ENCODE data around the gene NEU2. TPM values are rescaled to one million over a fixed set of nuclear protein-coding genes. Genes with fewer than 3 reads are reported as not detected.

NEU2 gene
- total RNA-seq = not detected
- 0 reads per million in 2 donors for total RNA-seq

GRCh38 chr2:233032551-233033320 is at the start of gene NEU2:
NEU2 (plus strand) TSS chr2:233032672; CDS start chr2:233032672, 0 bp downstream.
- no peaks in the 10 kb centered on the region for H3K36me3 Mint-ChIP-seq (ENCODE audit: low read depth)
- H3K27ac Mint-ChIP-seq = no peak within 1 kb of the TSS
- no peaks in the 10 kb centered on the region for H3K27me3 Mint-ChIP-seq
- H3K4me1 Mint-ChIP-seq = no peaks in the 10 kb centered on the region
- H3K4me3 Mint-ChIP-seq = no peak within 1 kb of the TSS
- no peak for DNase-seq
- no peaks in the 10 kb centered on the region for H3K9me3 ChIP-seq (ENCODE audit: control insufficient read depth, low read length, poor library complexity, severe bottlenecking)
- no peak for ATAC-seq

- H3K9me3 ChIP-seq (ENCODE audit: control insufficient read depth, low read length, poor library complexity, severe bottlenecking) = no peaks in the 10 kb centered on the region
- ATAC-seq (no peak), DNase-seq (no peak)
- peaks cover 6% of the 10 kb centered on the region for H3K36me3 Mint-ChIP-seq (ENCODE audit: low read depth)
- H3K4me1 Mint-ChIP-seq = no peaks in the 10 kb centered on the region
- H3K4me3 Mint-ChIP-seq = no peak overlapping the region
- peaks cover 55% of the 10 kb centered on the region for H3K27me3 Mint-ChIP-seq
- no peak overlapping the region for H3K27ac Mint-ChIP-seq
Observed at GRCh38 chr2:232982926-232983668, 49.4 kb upstream of the NEU2 start.

GRCh38 chr2:232983669-232984140 is 48.8 kb upstream of the NEU2 start:
- no peaks in the 10 kb centered on the region for H3K9me3 ChIP-seq (ENCODE audit: control insufficient read depth, low read length, poor library complexity, severe bottlenecking)
- ATAC-seq = no peak
- DNase-seq = no peak
- Mint-ChIP-seq H3K36me3 (ENCODE audit: low read depth) (peaks cover 6% of the 10 kb centered on the region), H3K27ac (no peak overlapping the region), H3K27me3 (peaks cover 61% of the 10 kb centered on the region), H3K4me1 (no peaks in the 10 kb centered on the region), H3K4me3 (no peak overlapping the region)

- no peaks in the 10 kb centered on the region for H3K9me3 ChIP-seq (ENCODE audit: control insufficient read depth, low read length, poor library complexity, severe bottlenecking)
- peaks cover 57% of the 10 kb centered on the region for H3K27me3 Mint-ChIP-seq
- H3K4me3 Mint-ChIP-seq = no peak overlapping the region
- H3K36me3 Mint-ChIP-seq (ENCODE audit: low read depth) = peaks cover 6% of the 10 kb centered on the region
- no peak for DNase-seq
- no peak overlapping the region for H3K27ac Mint-ChIP-seq
- no peak for ATAC-seq
- no peaks in the 10 kb centered on the region for H3K4me1 Mint-ChIP-seq
Observed at GRCh38 chr2:232984451-232985207, 47.8 kb upstream of the NEU2 start.

- Mint-ChIP-seq H3K27me3 (peaks cover 46% of the 10 kb centered on the region), H3K4me1 (no peaks in the 10 kb centered on the region), H3K36me3 (ENCODE audit: low read depth) (peaks cover 6% of the 10 kb centered on the region), H3K27ac (no peak overlapping the region), H3K4me3 (no peak overlapping the region)
- no peaks in the 10 kb centered on the region for H3K9me3 ChIP-seq (ENCODE audit: control insufficient read depth, low read length, poor library complexity, severe bottlenecking)
- DNase-seq (no peak), ATAC-seq (no peak)
Observed at GRCh38 chr2:232986155-232986554, 46.3 kb upstream of the NEU2 start.

- H3K36me3 Mint-ChIP-seq (ENCODE audit: low read depth) = no peaks in the 10 kb centered on the region
- no peak overlapping the region for H3K27ac Mint-ChIP-seq
- ATAC-seq (no peak), DNase-seq (no peak)
- peaks cover 13% of the 10 kb centered on the region for H3K27me3 Mint-ChIP-seq
- peaks cover 2% of the 10 kb centered on the region for H3K4me1 Mint-ChIP-seq
- H3K9me3 ChIP-seq (ENCODE audit: control insufficient read depth, low read length, poor library complexity, severe bottlenecking) = no peaks in the 10 kb centered on the region
- H3K4me3 Mint-ChIP-seq = no peak overlapping the region
Observed at GRCh38 chr2:232993231-232993821, 39.1 kb upstream of the NEU2 start.

- ATAC-seq (no peak), DNase-seq (no peak)
- Mint-ChIP-seq H3K36me3 (ENCODE audit: low read depth) (no peaks in the 10 kb centered on the region), H3K27ac (no peak overlapping the region), H3K4me1 (peaks cover 2% of the 10 kb centered on the region), H3K27me3 (peaks cover 5% of the 10 kb centered on the region), H3K4me3 (no peak overlapping the region)
- H3K9me3 ChIP-seq (ENCODE audit: control insufficient read depth, low read length, poor library complexity, severe bottlenecking) = no peaks in the 10 kb centered on the region
Observed at GRCh38 chr2:232994446-232994845, 38.0 kb upstream of the NEU2 start.

- Mint-ChIP-seq H3K27me3 (peaks cover 5% of the 10 kb centered on the region), H3K27ac (no peak overlapping the region), H3K36me3 (ENCODE audit: low read depth) (no peaks in the 10 kb centered on the region), H3K4me1 (peaks cover 2% of the 10 kb centered on the region), H3K4me3 (no peak overlapping the region)
- H3K9me3 ChIP-seq (ENCODE audit: control insufficient read depth, low read length, poor library complexity, severe bottlenecking) = no peaks in the 10 kb centered on the region
- no peak for DNase-seq
- no peak for ATAC-seq
Observed at GRCh38 chr2:232997749-232998665, 34.5 kb upstream of the NEU2 start.

GRCh38 chr2:232998666-232998985 is 33.8 kb upstream of the NEU2 start:
- H3K4me3 Mint-ChIP-seq = no peak overlapping the region
- ATAC-seq (no peak), DNase-seq (no peak)
- H3K27me3 Mint-ChIP-seq = peaks cover 10% of the 10 kb centered on the region
- H3K27ac Mint-ChIP-seq = no peak overlapping the region
- H3K9me3 ChIP-seq (ENCODE audit: control insufficient read depth, low read length, poor library complexity, severe bottlenecking) = no peaks in the 10 kb centered on the region
- H3K36me3 Mint-ChIP-seq (ENCODE audit: low read depth) = no peaks in the 10 kb centered on the region
- peaks cover 4% of the 10 kb centered on the region for H3K4me1 Mint-ChIP-seq

- peaks cover 4% of the 10 kb centered on the region for H3K4me1 Mint-ChIP-seq
- H3K27ac Mint-ChIP-seq = peak overlapping the region; percentile 27
- peaks cover 11% of the 10 kb centered on the region for H3K27me3 Mint-ChIP-seq
- no peaks in the 10 kb centered on the region for H3K9me3 ChIP-seq (ENCODE audit: control insufficient read depth, low read length, poor library complexity, severe bottlenecking)
- ATAC-seq = no peak
- H3K4me3 Mint-ChIP-seq = no peak overlapping the region
- H3K36me3 Mint-ChIP-seq (ENCODE audit: low read depth) = no peaks in the 10 kb centered on the region
- DNase-seq = no peak
Observed at GRCh38 chr2:232999354-232999753, 33.1 kb upstream of the NEU2 start.

- Mint-ChIP-seq H3K36me3 (ENCODE audit: low read depth) (no peaks in the 10 kb centered on the region), H3K4me3 (no peak overlapping the region), H3K27ac (no peak overlapping the region), H3K27me3 (peaks cover 22% of the 10 kb centered on the region), H3K4me1 (peaks cover 4% of the 10 kb centered on the region)
- no peak for ATAC-seq
- H3K9me3 ChIP-seq (ENCODE audit: control insufficient read depth, low read length, poor library complexity, severe bottlenecking) = no peaks in the 10 kb centered on the region
- no peak for DNase-seq
Observed at GRCh38 chr2:233000886-233001750, 31.4 kb upstream of the NEU2 start.

Data from T-helper 17 cell (primary cell).